NCI-H2196 (cell line): Measurements from ENCODE around the gene PIGU.
"Not testable (repeated sequence)": the region's sequence is repeated elsewhere in the genome, so short reads cannot be mapped to it uniquely, and the experiment has no call there.

Experiments used
- DNase-seq: peaks from one replicate; lab custom pipeline; 2025; ENCODE audit not compliant: unreplicated experiment; lab: John Stamatoyannopoulos, UW

The PIGU gene

DNA sequence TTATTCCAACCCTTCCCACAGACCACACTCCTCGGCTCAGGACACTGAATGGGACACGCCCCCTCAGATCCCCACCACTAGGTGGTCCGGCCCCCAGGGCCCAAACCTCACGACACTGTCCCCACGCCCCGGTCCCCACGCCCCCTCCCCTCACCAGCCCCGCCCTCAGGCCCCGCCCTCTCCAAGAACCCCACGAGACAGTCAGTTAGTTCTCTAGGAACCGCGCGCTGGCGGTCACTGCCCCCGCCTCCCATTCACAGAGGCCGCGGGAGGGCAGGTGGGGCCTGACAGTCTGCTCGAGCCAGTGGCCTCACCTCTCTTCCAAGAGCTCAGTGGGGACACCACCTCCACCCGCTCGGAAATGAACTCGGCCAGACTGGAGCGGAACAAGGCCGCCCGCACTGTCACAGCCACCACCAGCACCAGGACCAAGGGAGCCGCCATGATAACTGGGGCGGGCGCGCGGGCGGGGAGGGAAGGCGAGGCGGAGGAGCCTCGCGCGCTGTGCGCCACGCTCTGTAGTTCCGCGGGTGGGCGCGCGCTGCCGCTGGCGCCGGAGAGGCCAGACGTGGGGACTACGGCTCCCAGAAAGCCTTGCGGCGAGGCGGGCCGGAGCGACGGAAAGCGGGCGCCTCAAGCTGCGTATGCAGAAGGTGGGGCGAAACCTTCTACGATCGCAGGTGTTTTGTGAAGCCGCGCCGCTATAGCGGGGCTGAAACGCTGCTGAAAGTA, at the start of gene PIGU:
Gene PIGU (minus strand): TSS at position 451 of the 732 bp plus-strand sequence. CDS start 7 bp downstream, at position 444.
- peak; percentile 98 for DNase-seq

- no peak for DNase-seq
Observed at GRCh38 chr20:34724172-34724571, 47.3 kb upstream of the PIGU start.

GRCh38 chr20:34722560-34722959, 45.7 kb upstream of the PIGU start:
- not testable (repeated sequence) for DNase-seq

- DNase-seq = no peak
Observed at GRCh38 chr20:34720266-34720665, 43.4 kb upstream of the PIGU start.

- not testable (repeated sequence) for DNase-seq
Observed at GRCh38 chr20:34719242-34720017, 42.5 kb upstream of the PIGU start.

DNA sequence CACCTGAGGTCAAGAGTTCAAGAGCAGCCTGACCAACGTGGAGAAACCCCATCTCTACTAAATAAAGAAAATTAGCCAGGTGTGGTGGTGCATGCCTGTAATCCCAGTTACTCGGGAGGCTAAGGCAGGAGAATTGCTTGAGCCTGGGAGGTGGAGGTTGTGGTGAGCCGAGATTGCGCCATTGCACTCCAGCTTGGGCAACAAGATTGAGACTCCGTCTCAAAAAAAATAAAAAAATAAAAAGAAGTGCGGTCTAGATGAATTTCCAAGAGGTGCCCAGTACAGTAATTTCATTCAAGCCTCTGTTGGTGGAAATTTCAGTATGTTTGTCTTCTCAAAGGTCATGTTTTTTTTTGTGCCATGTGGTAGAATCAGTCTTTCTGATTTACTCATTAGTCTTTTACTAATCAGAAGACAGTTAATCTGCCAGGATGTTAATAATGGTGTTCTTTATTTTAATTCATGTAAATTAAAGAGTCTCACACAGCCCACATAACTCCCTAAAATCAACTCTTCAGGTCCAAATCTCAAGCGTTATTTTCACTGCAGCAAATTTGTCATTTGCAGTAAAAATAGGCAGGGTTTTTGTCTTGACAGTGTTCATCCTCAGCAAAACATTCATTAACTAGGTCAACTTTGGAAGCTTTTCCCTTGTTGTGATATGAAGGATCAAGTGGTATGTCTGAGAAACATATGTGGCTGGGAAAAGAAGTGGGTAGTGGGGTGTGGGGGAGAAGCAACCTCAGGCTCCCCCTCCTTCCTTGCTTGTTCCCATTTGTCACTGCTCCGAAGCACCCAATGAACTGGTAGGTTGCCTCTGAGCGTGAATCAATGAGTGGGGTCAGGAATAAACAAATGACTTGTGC, 40.6 kb upstream of the PIGU start:
- no peak for DNase-seq

GRCh38 chr20:34716921-34717229, 40.0 kb upstream of the PIGU start:
- no peak for DNase-seq

- DNase-seq = no peak
Observed at GRCh38 chr20:34715384-34715783, 38.5 kb upstream of the PIGU start.

DNA sequence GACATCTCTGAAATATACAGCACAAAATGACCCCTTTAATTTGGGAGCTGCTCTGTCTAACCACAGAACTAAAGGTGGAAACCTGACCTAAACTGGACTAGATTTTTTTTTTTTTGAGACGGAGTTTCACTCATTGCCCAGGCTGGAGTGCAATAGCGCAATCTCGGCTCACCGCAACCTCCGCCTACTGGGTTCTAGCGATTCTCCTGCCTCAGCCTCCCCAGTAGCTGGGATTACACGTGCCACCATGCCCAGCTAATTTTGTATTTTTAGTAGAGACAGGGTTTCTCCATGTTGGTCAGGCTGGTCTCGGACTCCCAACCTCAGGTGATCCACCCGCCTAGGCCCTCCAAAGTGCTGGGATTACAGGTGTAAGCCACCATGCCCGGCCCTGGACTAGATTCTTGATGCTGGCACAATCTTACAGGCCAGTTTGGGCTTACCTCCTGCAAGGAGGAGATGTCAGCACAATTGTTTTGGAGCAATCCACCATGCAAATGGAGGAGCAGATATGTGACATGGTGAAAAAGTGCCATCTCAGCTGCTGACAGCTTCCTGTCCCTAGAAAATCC, 37.1 kb upstream of the PIGU start:
- not testable (repeated sequence) for DNase-seq

DNA sequence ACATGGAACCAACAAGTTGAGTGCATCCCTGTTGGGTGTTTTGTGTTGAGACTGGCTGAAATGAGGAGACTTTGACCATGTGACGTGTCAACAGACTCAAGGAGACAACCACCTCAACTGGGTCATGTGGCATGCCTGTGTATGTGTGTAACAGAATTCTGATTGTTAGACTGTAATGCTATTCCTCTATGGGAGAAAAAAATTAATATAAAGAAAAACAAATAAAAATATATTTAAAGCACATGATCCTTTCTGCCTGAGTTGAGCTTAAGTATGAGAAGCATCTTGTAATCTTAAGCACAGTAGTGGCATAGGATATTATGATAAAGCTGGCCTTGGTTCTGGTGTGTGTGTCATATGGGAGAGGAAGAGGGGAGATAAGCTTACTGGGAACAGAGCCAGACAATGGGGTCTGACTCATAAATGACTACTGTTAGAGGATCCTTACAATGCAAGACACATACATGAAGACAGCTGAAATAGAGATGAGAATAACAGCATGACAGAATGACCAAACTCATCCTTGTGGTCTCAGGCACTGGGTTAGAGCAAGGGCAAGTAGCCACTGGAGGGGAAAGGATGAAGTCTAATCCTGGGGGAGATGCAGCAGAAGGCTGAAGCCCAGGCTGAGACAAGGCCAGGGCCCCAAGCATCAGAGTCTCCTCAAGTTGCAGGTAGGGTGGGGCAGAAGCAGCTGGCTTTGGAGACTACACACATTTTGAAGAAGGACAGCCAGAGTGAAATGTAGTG, 36.5 kb upstream of the PIGU start:
- no peak for DNase-seq

DNA sequence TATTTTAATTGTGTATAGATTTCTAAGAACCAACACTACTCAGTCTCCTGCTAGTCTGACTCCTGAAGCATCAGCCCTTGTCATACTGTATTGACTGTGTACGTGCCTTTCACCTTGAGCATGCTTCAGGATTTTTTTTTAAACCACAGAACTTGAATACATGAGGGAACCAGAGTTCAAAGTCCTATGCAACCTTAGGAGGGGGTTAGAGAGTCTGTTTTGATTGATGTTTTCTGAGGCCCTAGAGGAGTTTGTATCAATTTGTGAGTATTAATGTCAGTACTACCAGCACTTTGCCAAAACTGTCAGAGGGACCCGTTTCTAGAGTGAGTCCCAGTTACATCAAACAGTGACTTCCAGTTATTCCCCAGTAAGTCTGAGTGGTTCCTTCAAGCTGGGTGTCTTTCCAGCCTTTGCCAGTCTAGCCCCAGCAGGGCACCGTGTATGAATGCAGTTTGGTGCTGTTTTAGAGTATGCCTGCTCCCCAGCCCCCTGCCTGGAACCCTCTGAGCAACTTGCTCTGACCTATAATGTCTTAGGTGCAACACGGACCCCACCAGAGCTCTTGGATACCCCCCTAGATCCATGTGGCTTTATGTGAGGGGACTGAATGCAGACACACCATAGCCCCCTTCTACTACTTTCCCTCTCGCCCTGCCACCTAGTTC, 35.8 kb upstream of the PIGU start:
- no peak for DNase-seq

DNA sequence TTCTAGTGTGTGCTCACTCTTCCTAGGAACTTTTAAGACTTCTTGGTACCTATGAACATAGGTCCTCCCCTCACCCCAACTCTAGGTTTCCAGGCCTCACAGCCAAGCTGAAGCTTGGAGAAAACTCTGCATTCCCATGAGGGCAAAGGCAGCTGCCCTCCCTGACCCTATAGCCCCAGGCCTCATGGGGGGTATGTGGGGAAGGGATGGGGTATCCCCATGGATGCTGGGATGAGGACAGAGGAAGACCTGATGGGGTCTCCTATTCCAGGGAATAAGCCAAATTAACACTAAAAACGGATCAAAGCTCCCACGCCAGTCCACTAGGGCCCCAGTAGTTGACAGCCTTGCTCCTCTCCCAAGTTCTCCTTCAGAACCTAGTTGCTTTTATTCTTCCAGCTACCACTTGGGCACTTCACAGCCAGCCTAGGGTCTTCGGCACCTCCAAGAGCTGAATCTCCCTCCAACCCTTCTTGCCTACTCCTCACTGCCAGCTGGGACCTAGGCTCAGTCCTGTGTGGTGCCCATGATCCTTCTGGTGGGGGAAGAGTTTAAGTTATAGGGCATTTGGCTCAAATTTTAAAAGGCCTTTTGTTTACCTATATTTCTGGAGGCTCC, 35.0 kb upstream of the PIGU start:
- DNase-seq = no peak

- no peak for DNase-seq
Observed at GRCh38 chr20:34710861-34711574, 34.1 kb upstream of the PIGU start.

DNA sequence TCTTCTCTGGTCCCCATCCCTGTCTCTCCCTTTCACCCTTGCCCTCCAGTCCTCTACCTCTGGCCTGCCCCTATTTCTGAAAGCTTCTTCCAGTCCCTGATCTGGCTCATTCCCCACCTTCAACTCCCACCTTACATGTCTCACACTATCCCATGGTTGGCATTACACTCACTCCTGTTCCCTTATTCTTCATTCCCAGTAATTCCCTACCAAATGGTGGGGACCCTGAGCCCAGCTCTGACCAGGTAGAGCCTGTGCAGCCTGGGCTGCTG, 33.6 kb upstream of the PIGU start:
- no peak for DNase-seq

GRCh38 chr20:34709831-34710567, 33.1 kb upstream of the PIGU start:
- DNase-seq = peak; percentile 65

DNA sequence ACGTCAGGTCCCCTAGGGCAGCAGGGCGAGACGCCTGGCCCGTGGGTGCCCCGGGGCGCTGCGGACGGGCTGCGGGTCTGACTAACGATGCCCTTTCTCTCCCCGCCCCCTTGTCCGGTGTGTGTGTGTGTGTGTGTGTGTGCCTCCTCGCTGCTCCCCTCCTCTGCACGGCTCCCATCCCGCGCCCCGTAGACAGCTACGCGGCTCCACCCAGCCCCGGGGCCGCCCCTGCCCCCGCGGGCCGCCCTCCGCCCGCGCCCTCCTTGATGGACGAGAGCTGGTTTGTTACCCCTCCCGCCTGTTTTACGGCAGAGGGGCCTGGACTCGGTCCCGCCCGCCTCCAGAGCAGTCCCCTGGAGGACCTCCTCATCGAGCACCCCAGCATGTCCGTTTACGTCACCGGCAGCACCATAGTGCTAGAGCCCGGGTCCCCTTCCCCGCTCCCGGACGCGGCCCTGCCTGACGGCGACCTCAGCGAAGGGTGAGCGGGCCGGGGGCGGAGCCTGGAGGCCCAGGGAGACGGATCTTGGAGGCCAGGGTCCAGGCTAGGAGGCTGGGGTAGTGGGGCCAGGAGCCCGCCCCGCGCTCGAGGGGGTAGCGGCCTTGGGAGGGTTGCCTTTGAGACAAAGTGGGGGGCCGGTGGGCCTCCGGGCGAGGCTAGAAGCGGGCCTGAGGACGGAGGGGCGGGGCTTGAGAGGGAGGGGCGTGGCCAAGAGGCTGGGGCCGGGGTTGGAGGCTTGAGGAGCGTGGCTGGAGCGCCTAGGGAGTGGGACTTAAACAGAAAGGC, 32.3 kb upstream of the PIGU start:
- DNase-seq = peak; percentile 84

- DNase-seq = peak; percentile 34
Observed at GRCh38 chr20:34708621-34709043, 31.7 kb upstream of the PIGU start.
